Activated CD8-positive, alpha-beta T cell treated with anti-CD3 and anti-CD28 coated beads for 36 hours (primary cell): ENCODE results near the gene HSPB3. TPM values are rescaled to one million over a fixed set of nuclear protein-coding genes. Genes with fewer than 3 reads are reported as not detected.

Experiments
- ATAC-seq: fragments of 200-7000 bp; cut with Tn5 transposase; one replicate; pipeline ENCODE4 v1.10.0; 2021; ENCODE audit warnings: mild to moderate bottlenecking, moderate library complexity
- CTCF ChIA-PET: fragments of 350-600 bp; sonication (Branson Sonifier 250); formaldehyde crosslinking; loops from one replicate; lab custom pipeline; 2021; ENCODE audit warnings: antibody characterized with exemption; lab: Charles Lee
- POLR2A ChIA-PET: fragments of 350-600 bp; sonication (Branson Sonifier 250); formaldehyde crosslinking; loops from one replicate; lab custom pipeline; 2021; ENCODE audit warnings: antibody characterized with exemption; lab: Charles Lee
- DNase-seq: peaks from one replicate; pipeline ENCODE4 v3.0.0-alpha.2; 2020
- H3K27ac Mint-ChIP-seq: one replicate; pipeline ENCODE4 v1.8.0; 2021; ENCODE audit warnings: mild to moderate bottlenecking, mixed read lengths
- H3K27me3 Mint-ChIP-seq: one replicate; pipeline ENCODE4 v1.8.0; 2021; ENCODE audit warnings: mixed read lengths
- H3K36me3 Mint-ChIP-seq: one replicate; pipeline ENCODE4 v1.8.0; 2021; ENCODE audit warnings: low read depth, mixed read lengths
- H3K4me1 Mint-ChIP-seq: one replicate; pipeline ENCODE4 v1.8.0; 2021; ENCODE audit warnings: low read depth, mixed read lengths
- H3K4me3 Mint-ChIP-seq: one replicate; pipeline ENCODE4 v1.8.0; 2021; ENCODE audit warnings: mild to moderate bottlenecking, moderate library complexity, mixed read lengths
- H3K9me3 Mint-ChIP-seq: one replicate; pipeline ENCODE4 v1.8.0; 2021; ENCODE audit warnings: mixed read lengths
- CTCF ChIP-seq: fragments of 200-600 bp; IDR thresholded peaks from one replicate; pipeline ENCODE4 v1.8.0; 2022; ENCODE audit warnings: antibody characterized with exemption, mild to moderate bottlenecking
- intact Hi-C: fragments of 100-400 bp; cut with micrococcal nuclease; formaldehyde crosslinking; loops from one replicate; pipeline ENCODE4 v1.10.0; 2022
- total RNA-seq, 2 experiments: library from RNA; stranded (reverse); gene quantifications; one replicate each; pipeline ENCODE4 v1.2.3, GENCODE V29; 2021

HSPB3 gene
- total RNA-seq, 2 experiments from 2014 or later, result not detected

DNA sequence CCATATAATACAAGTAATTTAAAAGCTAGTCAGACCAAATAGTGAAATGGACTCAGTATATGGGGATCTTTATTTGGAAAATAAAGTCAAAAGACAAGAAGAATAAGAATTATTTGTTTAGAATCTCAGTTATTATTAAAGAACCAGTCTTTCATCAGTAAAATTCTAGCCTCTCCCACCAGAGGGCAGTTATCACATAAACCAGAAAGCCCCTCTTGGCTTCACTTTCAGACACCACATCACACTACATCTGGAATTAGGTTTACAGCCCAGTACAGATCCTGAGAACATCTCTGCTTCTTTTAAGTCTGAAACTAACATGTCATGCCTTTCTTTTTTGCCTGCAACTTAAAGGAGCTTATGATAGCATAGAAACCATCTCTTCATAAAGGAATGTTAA lies 12.2 kb upstream of the HSPB3 start:
- DNase-seq, result no peak
- Mint-ChIP-seq H3K4me3 (no peak overlapping the region), H3K27me3 (no peaks in the 10 kb centered on the region), H3K4me1 (peaks cover 20% of the 10 kb centered on the region), H3K36me3 (no peaks in the 10 kb centered on the region), H3K9me3 (no peaks in the 10 kb centered on the region), H3K27ac (no peak overlapping the region)
- peak; percentile 57 for TF ChIP-seq CTCF
- ChIA-PET POLR2A (interaction anchor here (0.9 kb wide), 1 partner anchor 134 kb away, joined by 3 read pairs; no protein-coding TSS in a partner anchor), CTCF (interaction anchor here (0.8 to 3.4 kb wide), 9 partner anchors 10 to 402 kb away, joined by 3 to 33 read pairs (median 6); no protein-coding TSS in a partner anchor)
- no peak for ATAC-seq
- intact Hi-C loops, result no loop called here

GRCh38 chr5:54445691-54446378 lies 9.7 kb upstream of the HSPB3 start:
- Mint-ChIP-seq H3K36me3 (no peaks in the 10 kb centered on the region), H3K4me1 (peaks cover 3% of the 10 kb centered on the region)
- intact Hi-C loops, result no loop called here

DNA sequence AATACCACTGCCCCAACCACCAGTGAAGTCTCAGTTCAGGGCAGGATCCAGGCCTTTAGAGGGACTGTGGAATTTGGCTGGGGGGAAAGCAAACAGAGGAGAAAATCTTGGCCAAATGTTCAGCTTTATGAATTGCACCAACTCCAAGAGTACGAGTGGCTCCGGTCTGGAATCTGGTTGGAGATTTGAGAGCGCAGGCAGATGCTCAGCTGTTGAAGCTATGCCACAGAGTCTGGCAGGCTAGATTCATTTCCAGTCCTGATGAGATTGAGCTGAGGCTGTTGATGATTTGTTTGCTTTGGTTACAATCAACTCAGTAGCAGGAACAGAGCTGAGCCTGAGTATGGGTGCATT lies 9.1 kb upstream of the HSPB3 start:
- no peak overlapping the region for H3K4me3 Mint-ChIP-seq
- no peaks in the 10 kb centered on the region for H3K27me3 Mint-ChIP-seq
- DNase-seq (no peak), ATAC-seq (no peak)
- ChIA-PET POLR2A (no interaction called here), CTCF (interaction anchor here (1.1 to 3.0 kb wide), 3 partner anchors 27 to 421 kb away, joined by 4 to 12 read pairs (median 8); no protein-coding TSS in a partner anchor)
- H3K27ac Mint-ChIP-seq, result no peak overlapping the region
- H3K9me3 Mint-ChIP-seq, result no peaks in the 10 kb centered on the region
- H3K36me3 Mint-ChIP-seq, result no peaks in the 10 kb centered on the region
- H3K4me1 Mint-ChIP-seq, result peaks cover 3% of the 10 kb centered on the region
- intact Hi-C loops, result no loop called here
- no peak for TF ChIP-seq CTCF

More at GRCh38 chr5:54445691-54446378, 9.7 kb upstream of the HSPB3 start:
- H3K27ac Mint-ChIP-seq, result no peak overlapping the region
- H3K4me3 Mint-ChIP-seq, result no peak overlapping the region
- no peaks in the 10 kb centered on the region for H3K9me3 Mint-ChIP-seq
- ATAC-seq (no peak), DNase-seq (no peak)
- no peak for TF ChIP-seq CTCF
- CTCF ChIA-PET, result interaction anchor here (1.1 to 3.0 kb wide), 3 partner anchors 26 to 421 kb away, joined by 4 to 12 read pairs (median 8); no protein-coding TSS in a partner anchor
- no peaks in the 10 kb centered on the region for H3K27me3 Mint-ChIP-seq
- POLR2A ChIA-PET, result no interaction called here

DNA sequence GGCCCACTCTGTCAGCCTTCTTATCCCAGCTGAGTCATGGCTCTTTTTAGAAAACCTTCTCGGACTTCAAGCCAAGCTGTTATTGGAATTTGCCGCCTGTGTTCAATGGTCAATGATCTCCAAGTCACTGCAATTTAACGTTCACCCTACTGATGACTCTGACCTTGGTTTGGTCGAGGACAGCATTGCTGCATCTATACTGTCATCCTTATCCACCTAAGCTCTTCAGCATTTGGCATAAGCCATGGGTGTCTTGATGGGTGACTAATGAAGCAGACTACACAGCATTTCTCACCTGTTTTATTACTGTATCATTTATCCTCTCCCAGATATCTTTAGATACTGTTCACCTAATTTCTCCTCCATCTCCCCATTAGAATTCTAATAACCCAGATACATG lies 5.6 kb upstream of the HSPB3 start:
- TF ChIP-seq CTCF, result no peak
- Mint-ChIP-seq H3K4me1 (no peaks in the 10 kb centered on the region), H3K27me3 (no peaks in the 10 kb centered on the region), H3K9me3 (no peaks in the 10 kb centered on the region), H3K4me3 (no peak overlapping the region), H3K36me3 (no peaks in the 10 kb centered on the region), H3K27ac (no peak overlapping the region)
- intact Hi-C loops, result no loop called here
- no peak for DNase-seq
- ChIA-PET CTCF (interaction anchor here (1.2 to 1.4 kb wide), 2 partner anchors 17 to 39 kb away, joined by 3 to 5 read pairs; no protein-coding TSS in a partner anchor), POLR2A (no interaction called here)
- ATAC-seq, result no peak

GRCh38 chr5:54450542-54450941 lies 5.0 kb upstream of the HSPB3 start:
- ATAC-seq, result no peak
- Mint-ChIP-seq H3K4me3 (no peak overlapping the region), H3K27me3 (no peaks in the 10 kb centered on the region), H3K9me3 (no peaks in the 10 kb centered on the region), H3K36me3 (no peaks in the 10 kb centered on the region), H3K27ac (no peak overlapping the region), H3K4me1 (no peaks in the 10 kb centered on the region)
- POLR2A ChIA-PET, result no interaction called here
- TF ChIP-seq CTCF, result no peak
- DNase-seq, result no peak
- intact Hi-C loops, result no loop called here
- CTCF ChIA-PET, result interaction anchor here (1.2 to 1.4 kb wide), 2 partner anchors 17 to 39 kb away, joined by 3 to 5 read pairs; no protein-coding TSS in a partner anchor
